GM18508 (cell line): ENCODE results near the gene INTS12.
"Not testable (repeated sequence)": the region's sequence is repeated elsewhere in the genome, so short reads cannot be mapped to it uniquely, and the experiment has no call there.

ENCODE experiments used
- ATAC-seq: cut with Tn5 transposase; IDR thresholded peaks from one replicate; pipeline ENCODE4 v1.9.1; 2021; ENCODE audit warnings: moderate number of reproducible peaks; ENCODE audit not compliant: insufficient read depth, unreplicated experiment

Gene INTS12

GRCh38 chr4:105694812-105695211, 13.7 kb downstream of the INTS12 start:
- not testable (repeated sequence) for ATAC-seq

- no peak for ATAC-seq
Measured at GRCh38 chr4:105686571-105686970, 21.9 kb downstream of the INTS12 start.

GRCh38 chr4:105683038-105683437, 25.5 kb downstream of the INTS12 start:
- no peak for ATAC-seq

GRCh38 chr4:105679186-105679585, 29.3 kb downstream of the INTS12 start:
- no peak for ATAC-seq

GRCh38 chr4:105677709-105678108, 30.8 kb downstream of the INTS12 start:
- ATAC-seq, result no peak

- ATAC-seq, result no peak
Measured at GRCh38 chr4:105674011-105674410, 34.5 kb downstream of the INTS12 start.

- no peak for ATAC-seq
Measured at GRCh38 chr4:105671301-105671700, 37.2 kb downstream of the INTS12 start.

GRCh38 chr4:105670684-105671083, 37.8 kb downstream of the INTS12 start:
- ATAC-seq, result no peak

GRCh38 chr4:105666693-105667092, 41.8 kb downstream of the INTS12 start:
- ATAC-seq, result no peak

GRCh38 chr4:105662935-105663675, 45.4 kb downstream of the INTS12 start:
- no peak for ATAC-seq

- ATAC-seq, result no peak
Measured at GRCh38 chr4:105661028-105661427, 47.5 kb downstream of the INTS12 start.

GRCh38 chr4:105659190-105659589, 49.3 kb downstream of the INTS12 start:
- no peak for ATAC-seq

GRCh38 chr4:105657117-105657765, 51.2 kb downstream of the INTS12 start:
- no peak for ATAC-seq

GRCh38 chr4:105652286-105652888, 56.1 kb downstream of the INTS12 start:
- ATAC-seq, result no peak

- no peak for ATAC-seq
Measured at GRCh38 chr4:105651884-105652283, 56.6 kb downstream of the INTS12 start.

- ATAC-seq, result no peak
Measured at GRCh38 chr4:105650190-105650589, 58.3 kb downstream of the INTS12 start.

GRCh38 chr4:105645440-105645839, 63.0 kb downstream of the INTS12 start:
- ATAC-seq, result no peak

GRCh38 chr4:105644257-105644656, 64.2 kb downstream of the INTS12 start:
- no peak for ATAC-seq

- no peak for ATAC-seq
Measured at GRCh38 chr4:105641845-105642244, 66.6 kb downstream of the INTS12 start.

- ATAC-seq, result no peak
Measured at GRCh38 chr4:105637408-105638176, 70.9 kb downstream of the INTS12 start.
